Transverse colon (tissue), 4 donors: ENCODE measurements around the gene TMUB2. TPM values are rescaled to one million over a fixed set of nuclear protein-coding genes. Genes with fewer than 3 reads are reported as not detected.
A peak's percentile ranks its signal among the peaks of the same experiment; 100 is the strongest.

Experiments used
- DNase-seq: peaks from one replicate; pipeline ENCODE4 v3.0.0-alpha.2; 2019
- H3K27ac ChIP-seq, 4 donors: fragments of 200-600 bp; sonication (generic); 2 replicates each; pipeline ENCODE4 v1.5.1; 2016 to 2018; ENCODE audit warnings: inconsistent platforms in 4 of 4
- H3K27me3 ChIP-seq: fragments of 200-600 bp; sonication (generic); 2 replicates; pipeline ENCODE4 v1.5.1; 2017; ENCODE audit warnings: inconsistent platforms
- H3K36me3 ChIP-seq, 4 donors: fragments of 200-600 bp; sonication (generic); 2 replicates each; pipeline ENCODE4 v1.5.1; 2017 to 2019; ENCODE audit warnings: inconsistent platforms in 4 of 4
- H3K4me1 ChIP-seq, 4 donors: fragments of 200-600 bp; sonication (generic); 2 replicates each; pipeline ENCODE4 v1.5.1; 2017 to 2020; ENCODE audit warnings: inconsistent platforms in 4 of 4
- H3K4me3 ChIP-seq, 4 donors: fragments of 200-600 bp; sonication (generic); 1 replicate in 1 of 4; 2 replicates in 3 of 4; pipeline versions ENCODE4 v1.5.1 to v1.6.1; 2017 to 2019; ENCODE audit warnings: inconsistent platforms in 4 of 4
- H3K9me3 ChIP-seq, 2 donors: fragments of 200-600 bp; sonication (generic); 2 replicates each; pipeline ENCODE4 v1.5.1; 2017 to 2019; ENCODE audit warnings: inconsistent platforms in 2 of 2
- EP300 ChIP-seq: sonication (generic); formaldehyde crosslinking; IDR thresholded peaks from one replicate; pipeline ENCODE4 v1.6.1; 2017; ENCODE audit warnings: antibody characterized with exemption, low read depth
- POLR2A ChIP-seq: fragments of 450-650 bp; IDR thresholded peaks from one replicate; pipeline ENCODE4 v1.6.1; 2016; ENCODE audit warnings: antibody characterized with exemption, mild to moderate bottlenecking, moderate library complexity
- POLR2AphosphoS5 ChIP-seq, 3 donors: sonication (generic); formaldehyde crosslinking; IDR thresholded peaks; one replicate each; pipeline ENCODE4 v1.6.1; 2016; ENCODE audit warnings: antibody characterized with exemption in 3 of 3
- WGBS, 2 donors: methylation state at CpG; one replicate each; pipeline ENCODE4 v1.1.5; 2018; ENCODE audit warnings: low coverage in 1 of 2; 5-methylcytosine and 5-hydroxymethylcytosine counted together
- in situ Hi-C, 4 donors: fragments of 200-750 bp; cut with MboI; loops; one replicate each; pipeline versions ENCODE4 v1.15.0 to v1.15.1; 2017; ENCODE audit warnings: low sequenced_read_pairs in 3 of 4, low pct_ligation_motif_present in 1 of 4, low pct_unique_long_range_greater_than_20kb in 1 of 4
- intact Hi-C: fragments of 100-400 bp; cut with DNase I; formaldehyde crosslinking; loops from one replicate; pipeline ENCODE4 v1.15.1; 2023; ENCODE audit warnings: low total_unique reads
- total RNA-seq, 4 donors: library from RNA; depleted of rRNA; stranded (reverse); fragments of >200 nt; gene quantifications; one replicate each; pipeline ENCODE4 v1.1.0, GENCODE V29; 2016
- TF ChIP-seq, protein P1 (sequence below), 5 experiments: fragments of 200-600 bp in 3 of 5; fragments of 450-650 bp in 2 of 5; sonication (generic) in 3 of 5; IDR thresholded peaks; 1 replicate in 2 of 5; 2 replicates in 3 of 5; pipeline ENCODE4 v1.5.1; 2016 to 2017; ENCODE audit warnings: antibody characterized with exemption in 5 of 5, inconsistent platforms in 3 of 5, mild to moderate bottlenecking in 2 of 5, moderate library complexity in 1 of 5

Gene TMUB2
- total RNA-seq, 4 donors from 2014 or later, result 53.4 to 70.5 (median 60.6) TPM

DNA sequence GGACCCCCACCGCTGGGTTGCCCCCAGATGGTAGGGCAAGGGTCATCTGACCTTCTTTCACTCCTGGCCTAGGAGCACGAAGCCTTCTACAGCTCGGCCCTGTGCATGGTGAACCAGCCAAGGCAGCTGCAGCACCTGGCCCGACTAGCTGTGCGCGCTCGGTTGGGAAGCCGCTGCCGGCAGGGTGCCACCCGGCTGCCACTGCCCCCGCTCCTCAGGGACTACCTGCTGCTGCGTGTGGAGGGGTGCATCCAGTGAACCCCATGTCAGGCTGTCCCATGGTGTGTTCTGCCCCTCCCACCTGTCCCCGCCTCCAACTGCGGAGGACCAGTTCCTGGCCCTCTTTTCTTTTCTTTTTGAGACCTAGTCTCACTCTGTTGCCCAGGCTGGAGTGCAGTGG is 8.6 kb upstream of the TMUB2 start:
- H3K27ac ChIP-seq, result no peak overlapping the region
- no peaks in the 10 kb centered on the region for H3K9me3 ChIP-seq
- peaks cover 0 to 12% (median 0%) of the 10 kb centered on the region in 4 donors for H3K36me3 ChIP-seq
- no peak overlapping the region for H3K4me3 ChIP-seq
- no peaks in the 10 kb centered on the region for H3K4me1 ChIP-seq
- 97% methylated on average over 9 of the region's 14 CpGs; no CpG with 5 or more reads in 1 of the 2 donors for WGBS, 2 donors
- DNase-seq, result no peak
- intact Hi-C loops, result no loop called here
- no peak for TF ChIP-seq POLR2A
- TF ChIP-seq, protein P1, sequence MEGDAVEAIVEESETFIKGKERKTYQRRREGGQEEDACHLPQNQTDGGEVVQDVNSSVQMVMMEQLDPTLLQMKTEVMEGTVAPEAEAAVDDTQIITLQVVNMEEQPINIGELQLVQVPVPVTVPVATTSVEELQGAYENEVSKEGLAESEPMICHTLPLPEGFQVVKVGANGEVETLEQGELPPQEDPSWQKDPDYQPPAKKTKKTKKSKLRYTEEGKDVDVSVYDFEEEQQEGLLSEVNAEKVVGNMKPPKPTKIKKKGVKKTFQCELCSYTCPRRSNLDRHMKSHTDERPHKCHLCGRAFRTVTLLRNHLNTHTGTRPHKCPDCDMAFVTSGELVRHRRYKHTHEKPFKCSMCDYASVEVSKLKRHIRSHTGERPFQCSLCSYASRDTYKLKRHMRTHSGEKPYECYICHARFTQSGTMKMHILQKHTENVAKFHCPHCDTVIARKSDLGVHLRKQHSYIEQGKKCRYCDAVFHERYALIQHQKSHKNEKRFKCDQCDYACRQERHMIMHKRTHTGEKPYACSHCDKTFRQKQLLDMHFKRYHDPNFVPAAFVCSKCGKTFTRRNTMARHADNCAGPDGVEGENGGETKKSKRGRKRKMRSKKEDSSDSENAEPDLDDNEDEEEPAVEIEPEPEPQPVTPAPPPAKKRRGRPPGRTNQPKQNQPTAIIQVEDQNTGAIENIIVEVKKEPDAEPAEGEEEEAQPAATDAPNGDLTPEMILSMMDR (IDR thresholded peaks at IDR 0.05), result no peak
- no peak for TF ChIP-seq POLR2AphosphoS5 (IDR thresholded peaks at IDR 0.05)
- TF ChIP-seq EP300, result no peak
- no peaks in the 10 kb centered on the region for H3K27me3 ChIP-seq
- in situ Hi-C loops, result no loop called here

DNA sequence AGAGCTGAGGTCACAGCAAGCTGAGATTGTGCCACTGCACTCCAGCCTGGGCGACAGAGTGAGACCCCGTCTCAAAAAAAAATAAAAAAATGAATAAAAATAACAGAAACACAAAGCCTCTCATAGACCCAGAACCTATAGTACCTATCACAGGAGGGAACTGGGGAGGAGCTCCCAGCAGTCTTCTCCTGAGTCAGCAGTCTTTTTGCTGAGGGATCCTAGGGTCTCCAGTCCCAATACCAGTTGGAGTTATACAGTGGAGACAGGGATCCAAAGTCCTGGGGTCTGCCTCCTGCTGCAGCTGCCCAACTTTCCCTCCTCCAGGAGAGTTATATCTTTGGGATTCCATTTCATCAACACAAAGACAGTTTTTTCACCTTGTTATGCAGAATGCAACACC is 3.7 kb upstream of the TMUB2 start:
- H3K4me1 ChIP-seq, result peaks cover 11 to 23% (median 19%) of the 10 kb centered on the region in 4 donors
- intact Hi-C loops, result loop anchor here (10.0 kb wide), 1 partner anchor 962 kb away; the partner anchor contains the start of gene HEXIM1
- DNase-seq, result no peak
- no peaks in the 10 kb centered on the region for H3K9me3 ChIP-seq
- in situ Hi-C loops, result no loop called here
- H3K36me3 ChIP-seq, result peaks cover 0 to 7% (median 0%) of the 10 kb centered on the region in 4 donors
- no peak overlapping the region for H3K4me3 ChIP-seq
- no peaks in the 10 kb centered on the region for H3K27me3 ChIP-seq
- TF ChIP-seq POLR2AphosphoS5 (IDR thresholded peaks at IDR 0.05), result no peak
- 91 to 100% methylated on average over 1 to 2 of the region's 2 CpGs for WGBS, 2 donors
- H3K27ac ChIP-seq, result no peak overlapping the region

DNA sequence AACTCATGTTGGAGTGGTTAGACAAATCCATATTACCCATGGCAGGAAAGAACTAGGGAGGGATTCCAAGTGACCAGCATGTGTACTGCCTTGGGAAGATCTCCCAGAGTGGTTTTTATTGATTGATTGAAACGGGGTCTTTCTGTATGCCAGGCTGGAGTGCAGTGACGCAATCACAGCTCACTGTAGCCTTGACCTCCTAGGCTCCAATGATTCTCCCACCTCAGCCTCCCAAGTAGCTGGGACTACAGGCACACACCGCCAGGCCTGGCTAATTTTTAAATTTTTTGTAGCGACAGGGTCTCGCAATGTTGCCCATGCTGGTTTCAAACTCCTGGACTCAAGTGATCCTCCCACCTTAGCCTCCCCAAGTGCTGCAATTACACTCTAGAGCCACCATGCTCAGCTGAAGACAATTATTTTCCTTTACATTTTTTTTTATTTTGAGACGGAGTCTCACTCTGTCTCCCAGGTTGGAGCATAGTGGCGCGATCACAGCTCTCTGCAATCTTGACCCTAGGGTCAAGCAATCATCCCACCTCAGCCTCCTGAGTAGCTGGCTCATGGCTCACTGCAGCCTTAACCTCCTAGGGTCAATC is 2.5 kb upstream of the TMUB2 start:
- H3K27me3 ChIP-seq, result no peaks in the 10 kb centered on the region
- no peak overlapping the region for H3K27ac ChIP-seq
- in situ Hi-C loops (no loop called here), intact Hi-C loops (loop anchor here (10.0 kb wide), 1 partner anchor 960 kb away; the partner anchor contains the start of gene HEXIM1)
- DNase-seq, result no peak
- no peaks in the 10 kb centered on the region for H3K9me3 ChIP-seq
- no peak for TF ChIP-seq EP300
- no peak for TF ChIP-seq POLR2AphosphoS5 (IDR thresholded peaks at IDR 0.05)
- TF ChIP-seq, protein P1 (IDR thresholded peaks at IDR 0.05), result no peak
- TF ChIP-seq POLR2A, result no peak
- 92% methylated on average over 6 to 8 of the region's 8 CpGs for WGBS, 2 donors
- H3K4me1 ChIP-seq, result peaks cover 11 to 29% (median 23%) of the 10 kb centered on the region in 4 donors
- peaks cover 0 to 4% (median 0%) of the 10 kb centered on the region in 4 donors for H3K36me3 ChIP-seq
- H3K4me3 ChIP-seq, result no peak overlapping the region

DNA sequence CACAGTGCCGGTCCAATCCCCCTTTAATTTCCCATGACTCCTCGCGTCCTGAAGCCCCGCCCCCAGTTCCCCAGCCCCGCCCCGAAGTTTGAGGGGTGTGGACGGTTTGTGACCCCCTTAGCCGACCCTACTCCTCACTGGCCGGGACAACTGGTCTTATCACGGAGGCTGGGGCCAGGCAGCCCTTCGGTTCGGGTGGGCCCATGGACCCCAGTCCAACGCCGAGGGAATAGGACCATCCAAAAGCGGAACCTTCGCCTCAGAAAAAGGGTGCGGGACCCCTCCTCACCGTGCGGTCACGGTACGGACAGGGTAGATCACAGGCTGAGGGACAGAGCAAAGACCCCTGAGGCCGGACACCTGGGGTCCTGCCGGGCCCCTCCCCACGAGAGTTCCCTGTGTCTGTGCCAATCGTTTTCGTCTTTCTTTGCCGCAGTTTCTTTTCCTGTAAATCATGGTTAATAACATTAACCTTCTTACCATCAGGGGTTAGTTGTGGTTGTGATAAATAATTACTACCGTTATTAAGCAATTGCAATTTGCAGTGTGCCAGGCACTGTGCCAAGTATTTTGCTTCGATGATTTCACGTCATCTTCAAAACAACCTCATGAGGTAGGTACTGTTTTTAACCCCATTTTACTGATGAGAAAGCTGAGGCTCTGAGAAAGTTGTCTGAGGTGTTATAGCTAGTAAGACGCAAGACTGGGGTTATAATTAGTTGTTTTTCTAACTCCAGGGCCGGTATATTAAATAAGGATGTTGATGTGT is 543 bp downstream of the TMUB2 start:
- Histone ChIP-seq H3K27ac (peak overlapping the region; percentile 95 to 97 (median 96)), H3K9me3 (no peaks in the 10 kb centered on the region), H3K4me3 (peak overlapping the region; percentile 92 to 95 (median 93)), H3K27me3 (no peaks in the 10 kb centered on the region), H3K4me1 (peaks cover 11 to 35% (median 29%) of the 10 kb centered on the region in 4 donors), H3K36me3 (peaks cover 0 to 6% (median 0%) of the 10 kb centered on the region in 4 donors)
- 2 to 3% methylated on average over 7 to 29 of the region's 32 CpGs for WGBS, 2 donors
- intact Hi-C loops (loop anchor here (10.0 kb wide), 1 partner anchor 957 kb away; the partner anchor contains the start of gene HEXIM1), in situ Hi-C loops (no loop called here)
- TF ChIP-seq POLR2AphosphoS5 (IDR thresholded peaks at IDR 0.05) (no peak), EP300 (no peak), POLR2A (no peak)
- TF ChIP-seq, protein P1 (IDR thresholded peaks at IDR 0.05), result no peak
- DNase-seq, result no peak
